ENCODE data around the gene TMEM272.

GRCh38 chr13:51874651-51875050 is 29.7 kb upstream of the TMEM272 start:
- no peak for TF ChIP-seq CTCF (IDR thresholded peaks at IDR 0.05; ENCODE audit: insufficient read depth, low read length)
- no peak for TF ChIP-seq REST (IDR thresholded peaks at IDR 0.05; ENCODE audit: insufficient replicate concordance, low read depth)
- TF ChIP-seq POLR2AphosphoS5 (IDR thresholded peaks at IDR 0.05; ENCODE audit: low read depth): no peak
- TF ChIP-seq GABPA (IDR thresholded peaks at IDR 0.05; ENCODE audit: low read depth): no peak

Measured in HL-60 (cell line).